Stomach (tissue), 4 donors: ENCODE measurements around the gene PIWIL4.

Experiments used
- POLR2A ChIP-seq, 4 donors: fragments of 450-650 bp; IDR thresholded peaks; one replicate each; pipeline ENCODE4 v1.6.1; 2016; ENCODE audit warnings: antibody characterized with exemption in 4 of 4, control low read depth in 2 of 4, mild to moderate bottlenecking in 1 of 4, moderate library complexity in 1 of 4
- POLR2AphosphoS5 ChIP-seq, 3 donors: sonication (generic); formaldehyde crosslinking; IDR thresholded peaks; one replicate each; pipeline ENCODE4 v1.6.1; 2016; ENCODE audit warnings: antibody characterized with exemption in 3 of 3

GRCh38 chr11:94649254-94649653 lies 82.1 kb downstream of the PIWIL4 start:
- TF ChIP-seq POLR2AphosphoS5 (IDR thresholded peaks at IDR 0.05) (no peak), POLR2A (IDR thresholded peaks at IDR 0.05) (no peak)
